K562 (cell line): ENCODE results near the gene RTBDN. TPM values are rescaled to one million over a fixed set of nuclear protein-coding genes. Genes with fewer than 3 reads are reported as not detected.

Source experiments
- ADNP ChIP-seq: fragments of 200-800 bp; sonication (Bioruptor generic); IDR thresholded peaks from 2 replicates; pipeline ENCODE4 v1.6.1; 2016; ENCODE audit warnings: missing genetic modification characterization, missing compliant biosample characterization
- CHD2 ChIP-seq: IDR thresholded peaks from 2 replicates; pipeline ENCODE4 v1.6.1; 2011; ENCODE audit warnings: low read depth, low read length
- CREM ChIP-seq: IDR thresholded peaks from 2 replicates; pipeline ENCODE4 v1.6.1; 2014; ENCODE audit warnings: antibody characterized with exemption, low read depth
- JUN ChIP-seq, 2 experiments: sonication (generic) in 1 of 2; formaldehyde crosslinking in 1 of 2; IDR thresholded peaks; 2 replicates each; pipeline versions ENCODE4 v1.6.1 to v1.8.0; 2012 to 2022; ENCODE audit warnings: borderline replicate concordance in 2 of 2, mild to moderate bottlenecking in 2 of 2, improper control_type of control experiment in 1 of 2, low read depth in 1 of 2, low read length in 1 of 2, missing genetic modification reagents in 1 of 2
- PHB ChIP-seq: fragments of 250-450 bp; sonication (Bioruptor Pico); IDR thresholded peaks from 2 replicates; pipeline ENCODE4 v1.5.0; 2021
- PTTG1 ChIP-seq: fragments of 450-650 bp; IDR thresholded peaks from 2 replicates; pipeline ENCODE4 v1.6.1; 2016; ENCODE audit warnings: low read depth, mild to moderate bottlenecking, missing genetic modification characterization, missing compliant biosample characterization
- RBM25 ChIP-seq: fragments of 200-400 bp; formaldehyde crosslinking; IDR thresholded peaks from 2 replicates; pipeline ENCODE4 v1.6.1; 2018; ENCODE audit warnings: low read length, low read depth, moderate library complexity; ENCODE audit not compliant: severe bottlenecking
- SMAD2 ChIP-seq: fragments of 150-350 bp; IDR thresholded peaks from 2 replicates; pipeline ENCODE4 v1.6.1; 2014; ENCODE audit warnings: low read depth, mild to moderate bottlenecking, low read length
- STAT5A ChIP-seq: IDR thresholded peaks from 2 replicates; pipeline ENCODE4 v1.6.1; 2012; ENCODE audit warnings: low read length, inconsistent platforms, borderline replicate concordance
- TCF3 ChIP-seq: sonication (generic); formaldehyde crosslinking; IDR thresholded peaks from 2 replicates; pipeline ENCODE4 v1.4.0; 2020; ENCODE audit warnings: mild to moderate bottlenecking, missing genetic modification reagents
- TOE1 ChIP-seq, 2 experiments: fragments of 450-650 bp in 1 of 2; sonication (generic) in 1 of 2; formaldehyde crosslinking in 1 of 2; IDR thresholded peaks; 2 replicates each; pipeline versions ENCODE4 v1.7.1 to v1.8.0; 2016 to 2022; ENCODE audit warnings: borderline replicate concordance in 2 of 2, mild to moderate bottlenecking in 2 of 2, antibody characterized with exemption in 1 of 2, inconsistent platforms in 1 of 2, low read depth in 1 of 2, missing genetic modification reagents in 1 of 2, moderate library complexity in 1 of 2
- XRCC3 ChIP-seq: fragments of 450-650 bp; IDR thresholded peaks from 2 replicates; pipeline ENCODE4 v1.6.1; 2017; ENCODE audit warnings: mild to moderate bottlenecking, moderate library complexity
- ZNF551 ChIP-seq: fragments of 250-450 bp; sonication (Bioruptor Pico); IDR thresholded peaks from 2 replicates; pipeline ENCODE4 v1.5.0; 2021; ENCODE audit warnings: mild to moderate bottlenecking, moderate library complexity
- polyA plus RNA-seq, 8 experiments: library from polyadenylated mRNA; depleted of rRNA in 4 of 8; stranded (reverse) in 5 of 8; unstranded in 3 of 8; fragments of >200 nt; fragmentation: Nextera tagmentation in 2 of 8; fragmentation: Illumina TruSeq in 1 of 8; extraction: Ambion mirVana in 2 of 8; extraction: Trizol in 1 of 8; gene quantifications; 2 replicates each; pipeline versions ENCODE4 v1.2.1 to v1.2.3, GENCODE V29; 2011 to 2014; ENCODE audit warnings: inconsistent platforms in 1 of 8, missing spikeins in 1 of 8
- total RNA-seq, 7 experiments: library from RNA; depleted of rRNA in 6 of 7; stranded (reverse); fragments of >200 nt in 6 of 7; fragmentation: Illumina TruSeq in 2 of 7; extraction: Trizol in 2 of 7; gene quantifications; 2 replicates each; pipeline versions ENCODE4 v1.2.1 to v1.2.3, GENCODE V29; 2011 to 2021; ENCODE audit warnings: low replicate concordance in 1 of 7
- TF ChIP-seq, protein P1 (sequence below): fragments of 450-650 bp; IDR thresholded peaks from 2 replicates; pipeline ENCODE4 v1.6.1; 2016; ENCODE audit warnings: low read depth
- TF ChIP-seq, protein P2 (sequence below): fragments of 250-450 bp; sonication (Bioruptor Pico); IDR thresholded peaks from 2 replicates; pipeline ENCODE4 v1.5.0; 2021
- TF ChIP-seq, protein P3 (sequence below): fragments of 450-650 bp; IDR thresholded peaks from 2 replicates; pipeline ENCODE4 v1.6.1; 2016

RTBDN gene
- total and polyA plus RNA-seq, 9 of the 15 experiments (the other 6 are each of a cell fraction or from before 2014, with no cell fraction given), result 0.20 to 2.3 (median 0.72) TPM; not detected in 1

DNA sequence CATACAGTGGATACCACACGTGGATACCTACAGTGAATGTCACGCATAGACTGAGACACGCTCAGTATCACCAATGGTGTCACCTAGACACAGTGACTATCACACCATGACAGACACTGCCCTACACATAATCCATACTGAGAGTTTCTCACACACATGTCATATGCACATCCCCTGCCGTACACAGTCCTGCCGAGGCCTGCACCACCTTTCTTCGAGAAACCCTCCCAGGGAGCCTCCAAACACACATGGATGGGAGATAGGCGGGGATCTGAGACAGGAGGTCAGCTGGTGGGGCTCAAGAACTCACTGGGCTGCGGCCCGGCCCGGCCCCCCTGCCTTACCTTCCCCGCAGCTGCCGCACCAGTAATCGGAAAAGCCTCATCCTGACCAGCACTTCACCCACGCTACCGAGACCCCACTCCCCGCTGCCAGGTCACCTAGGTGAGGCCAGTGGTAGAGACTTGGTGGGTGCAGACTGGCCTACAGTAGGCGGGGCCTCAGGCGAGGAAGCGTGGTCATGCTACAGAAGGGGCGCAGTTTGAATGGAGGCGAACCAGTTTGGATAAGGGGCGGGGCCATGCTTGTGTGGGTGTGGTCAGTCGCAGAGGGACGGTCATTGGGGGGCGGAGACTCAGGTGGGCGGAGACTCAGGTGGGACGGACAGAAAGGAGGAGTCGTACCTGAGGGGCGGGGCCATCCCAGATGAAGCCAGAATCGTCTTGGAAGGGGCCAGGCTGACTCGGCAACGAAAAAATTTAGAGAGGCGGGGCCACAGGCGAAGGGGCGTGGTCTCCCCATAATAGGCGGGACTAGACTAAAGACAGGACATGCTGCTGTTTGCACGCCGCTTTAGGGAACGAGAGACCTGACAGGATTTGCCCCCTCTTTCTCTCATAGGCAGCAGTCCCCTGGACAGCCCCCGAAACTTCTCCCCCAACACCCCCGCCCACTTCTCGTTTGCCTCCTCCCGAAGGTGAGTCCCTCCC lies 6.0 kb upstream of the RTBDN start (continued):
- TF ChIP-seq, protein P1, sequence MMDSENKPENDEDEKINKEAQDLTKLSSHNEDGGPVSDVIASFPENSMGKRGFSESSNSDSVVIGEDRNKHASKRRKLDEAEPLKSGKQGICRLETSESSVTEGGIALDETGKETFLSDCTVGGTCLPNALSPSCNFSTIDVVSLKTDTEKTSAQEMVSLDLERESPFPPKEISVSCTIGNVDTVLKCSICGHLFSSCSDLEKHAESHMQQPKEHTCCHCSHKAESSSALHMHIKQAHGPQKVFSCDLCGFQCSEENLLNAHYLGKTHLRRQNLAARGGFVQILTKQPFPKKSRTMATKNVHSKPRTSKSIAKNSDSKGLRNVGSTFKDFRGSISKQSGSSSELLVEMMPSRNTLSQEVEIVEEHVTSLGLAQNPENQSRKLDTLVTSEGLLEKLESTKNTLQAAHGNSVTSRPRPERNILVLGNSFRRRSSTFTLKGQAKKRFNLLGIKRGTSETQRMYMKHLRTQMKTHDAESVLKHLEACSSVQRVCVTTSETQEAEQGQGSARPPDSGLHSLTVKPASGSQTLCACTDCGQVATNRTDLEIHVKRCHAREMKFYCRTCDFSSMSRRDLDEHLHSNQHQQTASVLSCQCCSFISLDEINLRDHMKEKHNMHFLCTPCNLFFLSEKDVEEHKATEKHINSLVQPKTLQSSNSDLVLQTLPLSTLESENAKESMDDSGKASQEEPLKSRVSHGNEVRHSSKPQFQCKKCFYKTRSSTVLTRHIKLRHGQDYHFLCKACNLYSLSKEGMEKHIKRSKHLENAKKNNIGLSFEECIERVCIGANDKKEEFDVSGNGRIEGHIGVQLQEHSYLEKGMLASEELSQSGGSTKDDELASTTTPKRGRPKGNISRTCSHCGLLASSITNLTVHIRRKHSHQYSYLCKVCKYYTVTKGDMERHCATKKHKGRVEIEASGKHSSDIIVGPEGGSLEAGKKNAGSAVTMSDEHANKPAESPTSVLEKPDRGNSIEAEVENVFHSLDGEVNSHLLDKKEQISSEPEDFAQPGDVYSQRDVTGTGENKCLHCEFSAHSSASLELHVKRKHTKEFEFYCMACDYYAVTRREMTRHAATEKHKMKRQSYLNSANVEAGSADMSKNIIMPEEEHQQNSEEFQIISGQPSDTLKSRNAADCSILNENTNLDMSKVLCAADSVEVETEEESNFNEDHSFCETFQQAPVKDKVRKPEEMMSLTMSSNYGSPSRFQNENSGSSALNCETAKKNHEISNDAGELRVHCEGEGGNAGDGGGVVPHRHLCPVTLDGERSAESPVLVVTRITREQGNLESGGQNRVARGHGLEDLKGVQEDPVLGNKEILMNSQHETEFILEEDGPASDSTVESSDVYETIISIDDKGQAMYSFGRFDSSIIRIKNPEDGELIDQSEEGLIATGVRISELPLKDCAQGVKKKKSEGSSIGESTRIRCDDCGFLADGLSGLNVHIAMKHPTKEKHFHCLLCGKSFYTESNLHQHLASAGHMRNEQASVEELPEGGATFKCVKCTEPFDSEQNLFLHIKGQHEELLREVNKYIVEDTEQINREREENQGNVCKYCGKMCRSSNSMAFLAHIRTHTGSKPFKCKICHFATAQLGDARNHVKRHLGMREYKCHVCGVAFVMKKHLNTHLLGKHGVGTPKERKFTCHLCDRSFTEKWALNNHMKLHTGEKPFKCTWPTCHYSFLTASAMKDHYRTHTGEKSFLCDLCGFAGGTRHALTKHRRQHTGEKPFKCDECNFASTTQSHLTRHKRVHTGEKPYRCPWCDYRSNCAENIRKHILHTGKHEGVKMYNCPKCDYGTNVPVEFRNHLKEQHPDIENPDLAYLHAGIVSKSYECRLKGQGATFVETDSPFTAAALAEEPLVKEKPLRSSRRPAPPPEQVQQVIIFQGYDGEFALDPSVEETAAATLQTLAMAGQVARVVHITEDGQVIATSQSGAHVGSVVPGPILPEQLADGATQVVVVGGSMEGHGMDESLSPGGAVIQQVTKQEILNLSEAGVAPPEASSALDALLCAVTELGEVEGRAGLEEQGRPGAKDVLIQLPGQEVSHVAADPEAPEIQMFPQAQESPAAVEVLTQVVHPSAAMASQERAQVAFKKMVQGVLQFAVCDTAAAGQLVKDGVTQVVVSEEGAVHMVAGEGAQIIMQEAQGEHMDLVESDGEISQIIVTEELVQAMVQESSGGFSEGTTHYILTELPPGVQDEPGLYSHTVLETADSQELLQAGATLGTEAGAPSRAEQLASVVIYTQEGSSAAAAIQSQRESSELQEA, result no peak
- TF ChIP-seq XRCC3, result no peak; the same call in 1 of the 2 replicates
- no peak for TF ChIP-seq STAT5A
- no peak for TF ChIP-seq PHB (CRISPR knock-in tag)
- no peak for TF ChIP-seq CHD2
- no peak for TF ChIP-seq TOE1 (IDR thresholded peaks at IDR 0.05; ENCODE audit: borderline replicate concordance)
- TF ChIP-seq TOE1 (CRISPR knock-in tag; IDR thresholded peaks at IDR 0.05; ENCODE audit: borderline replicate concordance, low read depth), result no peak
- TF ChIP-seq, protein P2, sequence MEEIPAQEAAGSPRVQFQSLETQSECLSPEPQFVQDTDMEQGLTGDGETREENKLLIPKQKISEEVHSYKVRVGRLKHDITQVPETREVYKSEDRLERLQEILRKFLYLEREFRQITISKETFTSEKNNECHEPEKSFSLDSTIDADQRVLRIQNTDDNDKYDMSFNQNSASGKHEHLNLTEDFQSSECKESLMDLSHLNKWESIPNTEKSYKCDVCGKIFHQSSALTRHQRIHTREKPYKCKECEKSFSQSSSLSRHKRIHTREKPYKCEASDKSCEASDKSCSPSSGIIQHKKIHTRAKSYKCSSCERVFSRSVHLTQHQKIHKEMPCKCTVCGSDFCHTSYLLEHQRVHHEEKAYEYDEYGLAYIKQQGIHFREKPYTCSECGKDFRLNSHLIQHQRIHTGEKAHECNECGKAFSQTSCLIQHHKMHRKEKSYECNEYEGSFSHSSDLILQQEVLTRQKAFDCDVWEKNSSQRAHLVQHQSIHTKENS, result no peak
- TF ChIP-seq RBM25, result no peak
- TF ChIP-seq ZNF551 (CRISPR knock-in tag), result no peak
- TF ChIP-seq, protein P3, sequence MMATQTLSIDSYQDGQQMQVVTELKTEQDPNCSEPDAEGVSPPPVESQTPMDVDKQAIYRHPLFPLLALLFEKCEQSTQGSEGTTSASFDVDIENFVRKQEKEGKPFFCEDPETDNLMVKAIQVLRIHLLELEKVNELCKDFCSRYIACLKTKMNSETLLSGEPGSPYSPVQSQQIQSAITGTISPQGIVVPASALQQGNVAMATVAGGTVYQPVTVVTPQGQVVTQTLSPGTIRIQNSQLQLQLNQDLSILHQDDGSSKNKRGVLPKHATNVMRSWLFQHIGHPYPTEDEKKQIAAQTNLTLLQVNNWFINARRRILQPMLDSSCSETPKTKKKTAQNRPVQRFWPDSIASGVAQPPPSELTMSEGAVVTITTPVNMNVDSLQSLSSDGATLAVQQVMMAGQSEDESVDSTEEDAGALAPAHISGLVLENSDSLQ, result peak; percentile 84
- TF ChIP-seq JUN (IDR thresholded peaks at IDR 0.05; ENCODE audit: borderline replicate concordance, low read depth, low read length), result no peak
- no peak for TF ChIP-seq JUN (CRISPR knock-in tag; IDR thresholded peaks at IDR 0.05; ENCODE audit: borderline replicate concordance)
- TF ChIP-seq TCF3 (CRISPR knock-in tag), result no peak
- TF ChIP-seq SMAD2, result no peak
- no peak for TF ChIP-seq ADNP
- no peak for TF ChIP-seq PTTG1 (tag)
- peak; percentile 73 for TF ChIP-seq CREM
